HCT116 (cell line): ENCODE data around the gene GNAO1.

Source experiments
- CEBPB ChIP-seq: IDR thresholded peaks from 2 replicates; pipeline ENCODE4 v1.6.1; 2012; ENCODE audit warnings: low read depth
- POLR2A ChIP-seq: IDR thresholded peaks from 2 replicates; pipeline ENCODE4 v1.7.0; 2011; ENCODE audit warnings: borderline replicate concordance; ENCODE audit not compliant: insufficient read depth, insufficient read length; ENCODE audit errors: extremely low read depth
- POLR2AphosphoS5 ChIP-seq: IDR thresholded peaks from 2 replicates; pipeline ENCODE4 v1.6.1; 2011; ENCODE audit warnings: mild to moderate bottlenecking, low read depth, low read length, moderate library complexity
- RAD21 ChIP-seq: IDR thresholded peaks from 2 replicates; pipeline ENCODE4 v1.6.1; 2012; ENCODE audit warnings: low read depth, mild to moderate bottlenecking
- ZNF274 ChIP-seq: fragments of 200-500 bp; sonication (Bioruptor generic); IDR thresholded peaks from 2 replicates; pipeline ENCODE4 v1.6.1; 2014; ENCODE audit warnings: mild to moderate bottlenecking, low read depth, low read length, inconsistent platforms
- TF ChIP-seq, protein P1 (sequence below), 3 experiments: fragments of 200-600 bp in 1 of 3; sonication (generic) in 1 of 3; IDR thresholded peaks in 2 of 3; conservative IDR thresholded peaks in 1 of 3; 2 replicates each; pipeline ENCODE4 v1.5.1; 2012 to 2017; ENCODE audit warnings: low read depth in 2 of 3, low read length in 2 of 3, antibody characterized with exemption in 1 of 3, borderline replicate concordance in 1 of 3, control low read depth in 1 of 3, mild to moderate bottlenecking in 1 of 3, mixed read lengths in 1 of 3, mixed run types in 1 of 3, moderate library complexity in 1 of 3; ENCODE audit not compliant: insufficient read depth in 1 of 3
- TF ChIP-seq, protein P2 (sequence below): IDR thresholded peaks from 2 replicates; pipeline ENCODE4 v1.6.1; 2011; ENCODE audit warnings: mild to moderate bottlenecking, low read length, moderate library complexity; ENCODE audit not compliant: insufficient replicate concordance; ENCODE audit errors: extremely low read depth
- TF ChIP-seq, protein P3 (sequence below): IDR thresholded peaks from 2 replicates; pipeline ENCODE4 v1.6.1; 2012

DNA sequence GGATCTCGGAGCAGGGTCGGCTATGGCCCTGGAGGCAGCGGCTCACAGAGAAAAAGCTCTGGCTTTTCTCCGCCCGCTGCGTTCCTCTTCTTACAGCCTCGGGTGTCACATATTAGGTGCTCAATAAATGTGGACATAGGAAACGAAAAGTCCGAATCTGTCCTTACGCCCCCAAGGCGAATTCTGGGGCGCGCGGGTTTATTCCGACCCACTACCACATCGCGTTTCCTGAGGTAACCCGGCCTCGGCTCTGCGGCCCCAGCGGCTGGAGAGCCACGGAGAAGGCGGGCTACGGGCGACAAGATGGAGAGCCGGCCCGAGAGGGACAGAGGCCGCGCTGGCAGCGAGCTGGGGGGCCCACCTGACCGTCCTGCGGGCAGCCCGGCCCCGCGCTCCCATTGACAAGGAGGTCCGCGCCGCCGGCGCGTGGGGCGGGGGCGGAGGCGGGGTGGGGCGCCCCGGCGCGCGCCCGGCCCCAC is 573 bp upstream of the GNAO1 start:
- no peak for TF ChIP-seq POLR2AphosphoS5
- TF ChIP-seq, protein P1, sequence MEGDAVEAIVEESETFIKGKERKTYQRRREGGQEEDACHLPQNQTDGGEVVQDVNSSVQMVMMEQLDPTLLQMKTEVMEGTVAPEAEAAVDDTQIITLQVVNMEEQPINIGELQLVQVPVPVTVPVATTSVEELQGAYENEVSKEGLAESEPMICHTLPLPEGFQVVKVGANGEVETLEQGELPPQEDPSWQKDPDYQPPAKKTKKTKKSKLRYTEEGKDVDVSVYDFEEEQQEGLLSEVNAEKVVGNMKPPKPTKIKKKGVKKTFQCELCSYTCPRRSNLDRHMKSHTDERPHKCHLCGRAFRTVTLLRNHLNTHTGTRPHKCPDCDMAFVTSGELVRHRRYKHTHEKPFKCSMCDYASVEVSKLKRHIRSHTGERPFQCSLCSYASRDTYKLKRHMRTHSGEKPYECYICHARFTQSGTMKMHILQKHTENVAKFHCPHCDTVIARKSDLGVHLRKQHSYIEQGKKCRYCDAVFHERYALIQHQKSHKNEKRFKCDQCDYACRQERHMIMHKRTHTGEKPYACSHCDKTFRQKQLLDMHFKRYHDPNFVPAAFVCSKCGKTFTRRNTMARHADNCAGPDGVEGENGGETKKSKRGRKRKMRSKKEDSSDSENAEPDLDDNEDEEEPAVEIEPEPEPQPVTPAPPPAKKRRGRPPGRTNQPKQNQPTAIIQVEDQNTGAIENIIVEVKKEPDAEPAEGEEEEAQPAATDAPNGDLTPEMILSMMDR (IDR thresholded peaks at IDR 0.05 in 2 of 3, conservative IDR thresholded peaks at IDR 0.05 in 1 of 3; ENCODE audit: borderline replicate concordance in 1 of 3, insufficient read depth in 1 of 3, low read depth in 2 of 3, low read length in 2 of 3), result no peak
- TF ChIP-seq POLR2A, result no peak
- TF ChIP-seq CEBPB, result no peak
- TF ChIP-seq, protein P2, sequence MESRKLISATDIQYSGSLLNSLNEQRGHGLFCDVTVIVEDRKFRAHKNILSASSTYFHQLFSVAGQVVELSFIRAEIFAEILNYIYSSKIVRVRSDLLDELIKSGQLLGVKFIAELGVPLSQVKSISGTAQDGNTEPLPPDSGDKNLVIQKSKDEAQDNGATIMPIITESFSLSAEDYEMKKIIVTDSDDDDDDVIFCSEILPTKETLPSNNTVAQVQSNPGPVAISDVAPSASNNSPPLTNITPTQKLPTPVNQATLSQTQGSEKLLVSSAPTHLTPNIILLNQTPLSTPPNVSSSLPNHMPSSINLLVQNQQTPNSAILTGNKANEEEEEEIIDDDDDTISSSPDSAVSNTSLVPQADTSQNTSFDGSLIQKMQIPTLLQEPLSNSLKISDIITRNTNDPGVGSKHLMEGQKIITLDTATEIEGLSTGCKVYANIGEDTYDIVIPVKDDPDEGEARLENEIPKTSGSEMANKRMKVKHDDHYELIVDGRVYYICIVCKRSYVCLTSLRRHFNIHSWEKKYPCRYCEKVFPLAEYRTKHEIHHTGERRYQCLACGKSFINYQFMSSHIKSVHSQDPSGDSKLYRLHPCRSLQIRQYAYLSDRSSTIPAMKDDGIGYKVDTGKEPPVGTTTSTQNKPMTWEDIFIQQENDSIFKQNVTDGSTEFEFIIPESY, result no peak
- TF ChIP-seq, protein P3, sequence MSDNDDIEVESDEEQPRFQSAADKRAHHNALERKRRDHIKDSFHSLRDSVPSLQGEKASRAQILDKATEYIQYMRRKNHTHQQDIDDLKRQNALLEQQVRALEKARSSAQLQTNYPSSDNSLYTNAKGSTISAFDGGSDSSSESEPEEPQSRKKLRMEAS, result no peak
- no peak for TF ChIP-seq RAD21
- no peak for TF ChIP-seq ZNF274
